ENCODE data around the gene ZDHHC8.
A peak's percentile ranks its signal among the peaks of the same experiment; 100 is the strongest.
"Not testable (repeated sequence)": the region's sequence is repeated elsewhere in the genome, so short reads cannot be mapped to it uniquely, and the experiment has no call there.

Gene ZDHHC8

DNA sequence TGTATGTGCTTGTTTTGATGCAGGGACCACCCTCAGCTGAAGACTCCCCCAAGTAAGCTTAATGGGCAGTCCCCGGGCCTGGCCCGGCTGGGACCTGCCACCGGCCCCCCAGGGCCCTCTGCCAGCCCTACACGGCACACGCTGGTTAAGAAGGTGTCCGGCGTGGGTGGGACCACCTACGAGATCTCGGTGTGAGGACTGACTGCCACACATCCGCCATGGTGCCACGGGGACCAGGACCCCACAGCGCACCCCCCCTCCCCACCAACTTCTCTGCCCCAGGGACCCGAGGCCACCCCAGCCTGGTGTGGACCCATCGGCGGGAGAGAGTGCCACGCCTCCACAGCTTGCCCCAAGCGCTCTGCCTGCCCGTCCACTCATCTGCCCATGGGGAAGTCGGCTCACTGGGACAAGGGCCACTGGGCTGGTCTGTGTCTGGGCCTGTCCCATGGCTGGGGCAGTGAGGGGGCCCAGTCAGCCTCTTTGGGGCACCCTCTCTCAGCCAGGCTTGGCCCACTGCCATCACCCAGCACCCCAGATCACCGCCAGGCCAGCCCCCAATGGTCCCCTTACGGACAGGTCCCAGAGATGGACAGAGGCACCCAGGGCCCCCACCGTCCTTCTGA lies 13.7 kb downstream of the ZDHHC8 start:
- DNase-seq: no peak

DNA sequence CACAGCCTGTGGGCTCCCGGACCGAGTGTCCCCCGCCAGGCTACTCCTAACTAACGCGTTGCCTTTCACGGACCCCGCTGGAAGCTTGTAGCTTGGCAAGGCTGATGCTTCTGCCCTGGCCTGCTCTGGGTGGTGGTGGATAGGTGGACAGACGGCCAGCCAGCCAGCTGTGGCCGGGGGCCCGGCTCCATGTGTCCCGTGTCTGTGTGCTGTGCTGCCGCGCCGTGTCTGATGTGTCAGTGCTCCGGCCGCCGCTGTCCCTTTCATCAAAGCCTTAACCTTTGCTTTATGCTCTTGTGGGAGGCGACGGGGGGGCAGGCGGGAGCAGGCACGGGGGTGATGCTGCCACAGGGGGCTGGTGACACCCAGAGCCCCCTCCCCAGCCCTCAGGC lies 14.2 kb downstream of the ZDHHC8 start:
- DNase-seq: no peak

DNA sequence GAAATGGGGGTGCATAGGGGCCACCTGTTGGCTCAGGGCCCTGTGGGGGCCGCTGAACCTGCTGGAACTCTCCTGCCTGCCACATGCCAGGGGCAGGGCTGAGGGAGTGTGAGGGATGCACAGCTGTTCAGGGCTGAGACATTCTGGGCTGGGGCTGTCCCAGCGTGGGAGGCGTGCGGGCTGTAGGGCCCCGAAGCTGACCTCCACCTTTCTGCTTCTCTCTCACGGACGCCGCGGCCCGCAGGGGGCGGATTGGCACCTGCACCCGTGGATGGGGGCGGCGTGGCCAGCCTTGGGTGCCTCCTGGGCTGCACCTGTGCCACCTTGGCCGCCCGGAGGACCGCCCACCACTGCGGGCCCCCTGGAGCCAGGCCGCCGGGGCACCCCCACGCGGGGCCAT lies 15.2 kb downstream of the ZDHHC8 start:
- no peak for DNase-seq

DNA sequence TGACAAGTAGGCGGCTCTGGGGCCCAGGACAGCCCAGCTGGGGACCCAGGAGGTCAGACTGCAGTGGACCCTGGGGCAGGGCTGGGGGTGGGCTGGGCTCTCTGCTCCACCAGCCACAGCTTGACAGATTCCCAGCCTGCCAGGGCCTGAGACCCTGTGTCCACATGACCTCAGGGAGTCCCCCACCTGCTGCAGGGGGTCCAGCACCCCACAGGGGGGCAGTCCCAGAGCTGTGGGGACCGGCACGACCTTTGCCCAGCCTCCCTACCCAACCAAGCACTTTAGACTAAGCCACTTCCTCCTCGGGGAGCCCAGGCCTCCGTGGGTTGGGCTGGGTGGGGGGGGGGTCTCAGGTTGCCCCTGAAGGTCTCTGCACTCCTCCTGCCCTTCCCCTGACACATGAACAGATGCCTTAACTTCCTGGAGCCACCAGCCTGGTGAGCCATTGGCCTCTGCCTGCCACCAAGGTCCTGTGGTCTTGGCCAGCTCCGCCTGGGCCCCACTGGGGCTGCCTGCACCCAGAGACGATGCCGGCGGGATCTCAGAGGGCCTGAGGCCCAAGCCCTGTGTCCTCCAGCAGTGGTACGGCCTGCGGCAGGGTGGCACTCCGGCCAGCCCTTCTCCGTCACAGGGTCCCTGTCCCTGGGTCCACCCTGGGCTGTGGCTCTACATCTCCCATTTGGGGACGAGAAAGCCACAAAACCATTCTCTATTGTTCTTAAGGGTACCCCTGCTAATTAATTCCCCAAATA lies 15.8 kb downstream of the ZDHHC8 start:
- no peak for DNase-seq

DNA sequence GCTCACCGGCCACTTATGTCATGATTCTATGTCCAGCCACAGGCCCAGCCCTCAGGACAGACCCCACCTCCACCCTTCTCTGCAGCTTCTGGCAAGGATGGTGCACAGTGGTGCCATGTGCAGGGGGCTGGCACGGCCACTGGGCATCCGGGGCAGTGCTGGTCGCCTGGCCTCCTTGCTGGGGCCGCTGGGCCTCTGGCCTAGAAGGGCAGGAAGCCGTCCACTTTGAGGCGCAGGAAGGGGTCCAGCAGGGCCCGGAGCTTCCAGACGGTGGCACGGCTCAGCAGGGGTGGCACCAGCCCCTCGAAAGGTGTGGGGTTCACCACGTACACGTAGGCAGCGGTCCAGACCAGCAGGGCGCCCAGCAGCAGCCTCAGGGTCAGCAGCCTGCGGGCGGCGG lies 16.8 kb downstream of the ZDHHC8 start:
- DNase-seq: no peak

DNA sequence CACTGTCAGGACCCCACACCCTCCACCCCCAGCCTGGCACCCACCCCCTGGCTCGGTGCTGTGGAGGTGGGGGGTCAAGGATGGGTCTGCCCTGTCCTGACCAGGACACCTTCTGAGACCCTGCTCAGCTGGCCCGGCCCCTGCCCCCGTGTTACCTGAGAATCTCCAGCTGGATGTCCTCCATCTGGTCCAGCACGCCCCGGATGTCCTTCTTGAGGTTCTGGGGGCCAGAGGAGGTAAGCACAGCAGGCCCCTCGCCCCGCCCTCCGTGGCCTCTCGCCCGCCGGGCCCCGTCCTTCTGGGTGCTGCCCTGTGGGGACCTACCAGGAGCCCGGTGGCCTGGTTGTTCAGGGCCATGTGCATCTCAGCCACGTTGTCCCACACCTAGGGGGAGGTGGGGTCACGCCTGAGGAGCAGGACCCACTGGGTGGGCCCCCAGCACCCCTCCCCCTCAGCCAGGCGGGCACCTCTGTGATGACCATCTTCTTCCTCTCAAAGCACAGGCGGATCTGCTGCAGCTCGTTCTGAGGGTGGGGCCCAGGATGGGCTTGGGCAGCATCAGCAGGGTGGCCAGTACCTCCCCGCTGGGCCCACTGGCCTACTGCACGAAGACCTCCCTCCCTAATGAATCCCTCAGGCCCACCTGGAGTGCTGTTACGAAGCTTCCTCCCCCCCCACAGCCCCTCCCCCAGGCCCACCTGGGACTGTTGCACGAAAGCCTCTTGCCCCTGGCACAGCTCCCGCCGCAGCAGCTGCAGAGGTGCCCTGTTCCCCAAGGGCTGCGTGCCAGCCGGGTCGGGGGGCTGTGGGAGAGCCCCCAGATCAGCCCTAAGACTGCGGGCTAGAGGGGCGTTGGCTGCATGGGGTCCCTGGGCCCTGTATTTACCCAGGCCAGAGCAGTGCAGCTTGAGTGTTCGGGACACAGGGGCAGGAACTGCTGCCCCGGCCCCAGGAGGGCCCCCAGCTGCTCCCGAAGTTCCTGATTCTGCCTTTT lies 17.9 kb downstream of the ZDHHC8 start:
- no peak for DNase-seq

DNA sequence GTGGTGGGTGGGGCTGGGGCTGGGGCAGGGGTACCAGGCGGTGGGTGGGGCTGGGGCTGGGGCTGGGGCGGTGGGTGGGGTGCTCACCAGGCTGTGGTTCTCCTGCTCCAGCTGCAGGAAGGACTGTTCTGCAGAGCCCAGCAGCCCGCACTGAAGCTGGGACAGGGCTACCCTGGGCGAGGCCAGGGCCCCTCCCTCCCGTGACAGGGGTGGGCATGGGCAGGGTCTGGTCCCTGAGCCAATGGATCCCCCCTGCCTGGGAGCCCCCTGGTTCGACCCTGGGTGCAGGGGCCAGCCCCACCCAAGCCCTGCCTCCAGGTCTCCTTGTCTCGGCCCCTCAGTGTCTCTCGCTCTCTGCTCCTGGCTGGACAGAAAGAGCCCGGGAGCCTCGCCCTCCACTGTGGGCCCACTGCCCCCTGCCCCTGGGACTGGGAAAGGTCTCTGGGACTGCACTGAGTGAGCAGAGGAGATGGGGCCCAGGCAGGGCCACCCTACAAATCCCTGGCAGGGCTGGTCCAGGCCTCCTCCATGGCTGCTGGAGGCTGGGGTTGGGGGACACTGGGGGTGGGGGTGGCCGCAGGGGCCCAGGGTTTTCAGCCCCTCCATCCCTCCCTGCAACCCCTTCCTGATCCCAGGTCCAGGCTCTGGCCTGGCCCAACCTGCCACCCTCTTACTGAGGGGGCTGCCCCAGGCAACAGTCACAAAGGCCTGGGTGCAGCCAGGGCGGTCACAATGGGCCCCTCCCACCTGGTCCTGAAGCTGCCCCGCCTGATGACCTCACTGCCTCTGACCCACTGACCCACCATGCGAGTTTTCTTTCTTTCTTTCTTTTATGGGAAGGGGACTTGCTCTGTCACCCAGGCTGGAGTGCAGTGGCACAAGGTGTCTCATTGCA lies 19.0 kb downstream of the ZDHHC8 start, which contains the start of gene CCDC188:
Gene CCDC188 (minus strand): TSS at position 675 of the 895 bp plus-strand sequence. CDS start 69 bp downstream, at position 606.
- no peak for DNase-seq

DNA sequence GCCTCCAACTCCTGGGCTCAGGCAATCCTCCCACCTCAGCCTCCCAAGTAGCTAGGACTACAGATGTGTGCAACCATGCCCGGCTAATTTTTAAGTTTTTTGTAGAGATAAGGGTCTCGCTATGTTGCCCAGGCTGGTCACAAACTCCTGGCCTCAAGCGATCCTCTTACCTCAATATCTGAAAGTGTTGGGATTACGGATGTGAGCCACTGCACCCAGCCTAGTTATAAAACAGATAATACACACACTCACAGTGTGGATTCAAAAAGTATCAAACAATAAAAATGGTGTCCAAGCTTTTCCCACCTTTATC lies 19.6 kb downstream of the ZDHHC8 start:
- DNase-seq: no peak

DNA sequence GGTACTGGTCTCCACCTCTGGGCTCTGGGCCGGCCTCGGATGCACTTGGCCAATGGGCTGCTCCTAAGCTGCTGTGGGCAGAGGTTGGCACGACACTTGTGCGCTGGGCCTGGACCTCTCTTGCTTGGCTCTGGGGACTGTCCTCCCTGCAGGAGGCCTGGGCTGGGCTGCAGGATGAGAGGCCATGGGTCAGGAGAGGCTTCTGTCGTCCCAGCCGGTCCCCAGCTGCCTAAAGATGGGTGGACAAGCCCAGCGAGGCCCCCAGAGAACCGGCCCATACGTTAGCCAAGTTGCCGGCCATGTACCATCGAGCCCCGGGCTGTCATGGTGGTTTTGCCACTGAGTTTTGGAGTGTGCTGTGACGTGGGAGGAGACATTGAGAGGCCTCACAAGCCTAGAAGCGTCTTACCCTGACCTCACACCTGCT lies 20.9 kb downstream of the ZDHHC8 start:
- no peak for DNase-seq

DNA sequence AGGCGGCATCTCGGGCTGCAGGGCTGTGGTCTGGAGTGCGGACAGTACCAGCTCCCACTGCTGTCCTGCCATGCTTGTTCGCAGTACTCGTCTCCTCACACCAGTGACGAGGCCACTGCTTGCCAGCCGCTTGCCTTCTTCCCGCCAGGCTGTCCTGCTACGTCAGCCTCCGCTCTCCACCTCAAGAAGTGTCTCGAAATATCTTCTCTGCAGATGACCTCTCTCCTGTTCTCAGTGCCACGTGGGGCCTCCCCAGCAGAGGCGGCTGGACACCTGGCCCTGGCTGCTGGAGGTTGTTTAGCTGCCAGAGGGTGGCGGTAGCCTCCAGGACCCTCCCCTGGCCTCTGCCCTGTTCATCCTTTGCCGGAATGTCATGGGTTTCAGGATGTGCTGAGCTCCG lies 22.3 kb downstream of the ZDHHC8 start:
- no peak for DNase-seq

DNA sequence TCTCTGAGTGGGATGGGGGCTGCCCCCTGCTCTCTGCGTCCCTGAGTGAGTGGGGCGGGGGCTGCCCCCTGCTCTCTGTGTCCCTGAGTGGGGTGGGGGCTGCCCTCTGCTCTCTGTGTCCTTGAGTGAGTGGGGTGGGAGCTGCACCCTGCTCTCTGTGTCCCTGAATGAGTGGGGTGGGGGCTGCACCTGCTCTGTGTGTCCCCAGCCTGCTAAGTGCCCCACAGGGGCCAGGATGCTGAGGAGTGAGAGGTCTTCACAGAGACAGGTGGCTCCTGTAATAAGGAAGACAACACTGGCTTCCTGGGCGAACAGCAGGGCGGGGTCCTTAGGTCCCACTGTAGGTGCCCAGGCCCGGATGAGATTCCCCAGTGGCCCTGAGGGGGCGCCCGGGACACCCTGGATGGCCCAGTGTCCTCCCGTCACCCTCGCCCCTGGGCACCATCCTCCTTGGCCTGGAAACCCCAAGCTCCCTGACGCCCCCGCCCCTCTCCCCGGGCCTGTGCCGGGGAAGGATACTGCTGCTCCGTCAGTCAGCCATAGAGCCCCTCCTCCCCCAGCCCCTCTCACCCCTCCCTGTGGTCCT lies 23.1 kb downstream of the ZDHHC8 start:
- DNase-seq: peak; percentile 9

DNA sequence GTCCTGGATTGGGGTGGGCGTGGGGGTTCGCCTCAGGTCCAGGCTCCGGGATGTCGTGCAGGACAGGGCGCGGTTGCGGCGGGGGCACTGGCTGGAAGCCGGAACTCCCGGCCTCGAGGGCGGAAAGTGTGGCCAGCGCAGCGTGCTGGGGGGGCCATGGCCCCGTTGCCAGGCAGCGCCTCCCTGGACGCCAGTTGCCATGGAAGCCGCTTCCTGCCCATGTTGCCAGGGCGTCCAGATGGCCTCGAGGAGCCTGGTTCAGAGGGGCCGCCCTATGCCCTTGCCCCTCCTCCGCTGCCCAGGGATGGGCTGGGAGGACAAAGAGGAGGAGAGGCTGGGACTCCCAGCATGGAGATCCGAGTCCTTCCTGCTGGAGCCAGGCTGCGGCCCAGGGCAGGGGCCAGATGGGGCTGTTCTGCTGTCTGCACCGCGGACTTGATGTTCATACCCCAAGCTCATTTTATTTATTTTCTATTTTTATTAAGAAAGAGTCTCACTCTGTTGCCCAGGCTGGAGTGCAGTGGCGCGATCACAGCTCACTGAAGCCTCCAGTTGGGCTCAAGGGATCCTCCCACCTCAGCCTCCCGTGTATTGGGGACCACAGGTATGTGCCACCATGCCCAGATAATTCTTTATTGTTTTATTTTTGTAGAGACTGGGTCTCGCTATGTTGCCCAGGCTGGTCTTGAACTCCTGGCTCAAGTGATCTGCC lies 23.9 kb downstream of the ZDHHC8 start:
- DNase-seq: peak; percentile 62

DNA sequence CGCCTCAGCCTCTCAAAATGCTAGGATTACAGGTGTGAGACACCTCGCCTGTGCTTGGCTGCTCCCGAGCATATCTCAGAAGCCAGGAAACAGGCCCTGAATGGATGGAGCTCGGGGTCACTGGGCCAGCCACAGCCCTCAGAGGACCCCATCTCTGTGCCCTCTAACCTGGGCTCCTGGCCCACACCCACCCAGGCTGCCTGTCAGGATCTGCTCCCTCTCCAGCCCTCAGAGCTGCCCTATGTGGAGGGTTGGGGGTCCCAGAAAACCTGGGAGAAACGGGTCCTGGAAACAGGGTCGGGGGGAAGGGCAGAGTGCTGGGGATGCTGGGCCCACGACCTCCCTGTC lies 24.4 kb downstream of the ZDHHC8 start:
- DNase-seq: no peak

DNA sequence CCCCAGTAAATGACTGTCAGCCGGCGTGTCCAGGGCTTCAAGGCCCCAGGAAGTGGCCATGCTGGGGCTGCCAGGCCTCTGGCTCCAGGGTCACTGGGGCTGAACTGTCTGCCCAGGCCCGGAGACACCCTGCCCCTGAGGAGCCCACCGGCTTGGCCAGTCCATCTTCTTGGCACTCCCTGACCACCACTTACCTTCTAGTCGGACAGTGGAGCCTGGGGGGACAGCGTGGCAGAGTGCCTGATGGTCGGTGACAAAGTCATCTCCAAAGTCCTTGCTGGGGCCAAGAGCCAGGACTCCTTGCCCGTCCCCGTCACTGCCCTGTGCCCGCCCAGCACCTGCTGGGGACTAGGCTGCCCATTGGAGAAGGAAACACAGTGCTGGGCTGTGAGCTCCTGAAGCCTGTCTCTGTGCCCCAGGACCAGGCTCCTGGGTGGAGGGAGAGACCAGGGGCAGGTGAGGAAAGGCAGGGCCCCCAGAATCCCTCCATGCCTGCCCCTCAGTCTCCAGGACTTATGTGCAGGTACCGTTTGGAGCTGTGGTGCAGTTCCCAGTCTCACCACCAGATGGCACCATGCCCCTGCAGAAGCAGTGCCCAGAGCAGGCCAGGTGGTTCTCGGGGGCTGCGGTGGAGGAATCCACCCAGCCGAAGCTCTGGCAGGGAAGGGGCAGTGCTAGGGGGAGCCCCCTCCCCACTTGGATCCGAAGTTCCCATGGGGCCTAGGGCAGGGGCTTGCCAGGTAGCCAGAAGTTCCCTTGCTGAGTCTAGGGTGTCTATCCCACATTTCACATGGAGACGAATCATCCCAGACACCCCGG lies 25.2 kb downstream of the ZDHHC8 start:
- DNase-seq: peak; percentile 70

DNA sequence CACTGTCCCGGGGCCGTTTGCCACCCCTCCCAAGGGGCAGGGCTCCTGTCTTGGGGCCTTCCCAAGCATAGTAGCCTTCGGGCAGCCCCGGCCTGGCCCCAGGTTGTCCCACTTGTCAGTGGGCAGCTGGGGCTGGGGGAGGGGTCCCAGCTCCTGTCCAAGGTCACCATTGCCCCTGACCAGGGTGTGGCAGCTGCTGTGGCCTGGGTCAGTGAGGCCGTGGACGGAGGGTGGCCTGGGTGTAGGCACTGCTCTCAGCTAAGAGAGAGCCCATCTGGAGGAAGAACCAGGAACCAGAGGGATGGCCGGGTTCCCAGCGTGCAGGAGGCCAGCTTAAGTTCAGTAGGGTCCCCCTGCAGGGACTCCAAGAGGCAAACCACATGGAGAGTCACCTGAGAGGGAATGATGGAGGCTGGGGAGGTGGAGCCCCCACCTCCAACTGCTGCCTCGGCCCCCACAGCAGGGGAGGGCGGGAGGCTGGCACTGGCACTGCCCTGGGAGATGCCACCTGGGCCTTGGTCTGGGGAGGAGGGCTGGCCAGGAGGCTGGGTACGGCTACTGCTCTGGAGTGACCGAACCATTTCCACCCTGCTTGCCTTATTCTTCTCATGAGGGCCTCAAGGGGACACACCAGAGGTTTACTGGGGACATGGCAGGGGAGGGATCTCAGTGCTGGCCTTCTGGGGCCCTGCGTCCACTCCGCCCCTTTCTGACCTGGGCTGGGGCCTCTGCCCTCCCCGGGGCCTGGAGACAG lies 26.0 kb downstream of the ZDHHC8 start:
- no peak for DNase-seq

DNA sequence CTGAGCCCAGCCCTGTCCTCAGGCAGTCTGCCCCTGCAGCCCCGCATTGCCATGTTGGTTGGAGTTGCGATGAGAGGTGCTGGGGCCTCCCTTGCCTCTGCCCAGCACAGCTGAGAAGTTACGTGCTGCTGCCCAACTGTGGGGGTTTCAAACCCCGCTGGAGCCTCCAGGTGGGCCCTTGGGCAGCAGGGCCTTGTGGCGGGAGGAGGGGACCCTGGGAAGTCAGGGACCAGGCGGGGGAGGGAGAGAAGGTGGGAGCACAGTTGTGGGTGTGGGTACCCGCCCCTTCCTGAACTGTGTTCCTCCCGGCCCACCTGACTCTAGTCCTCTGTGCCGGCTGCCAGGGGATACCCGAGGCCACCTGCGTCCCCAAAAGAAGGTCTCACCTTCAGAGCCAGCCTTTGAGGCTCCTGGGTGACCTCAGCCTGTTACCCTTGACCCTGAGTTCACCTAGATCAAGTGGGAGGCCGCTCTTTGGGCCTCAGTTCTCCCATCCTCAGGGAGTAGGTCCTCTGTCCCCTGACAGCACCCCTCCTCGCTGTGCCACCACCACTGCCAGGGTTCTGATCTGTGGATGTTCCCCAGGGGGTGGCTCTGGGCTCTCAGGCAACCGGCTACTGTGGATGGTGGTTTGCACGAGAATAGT lies 26.9 kb downstream of the ZDHHC8 start:
- DNase-seq: no peak

DNA sequence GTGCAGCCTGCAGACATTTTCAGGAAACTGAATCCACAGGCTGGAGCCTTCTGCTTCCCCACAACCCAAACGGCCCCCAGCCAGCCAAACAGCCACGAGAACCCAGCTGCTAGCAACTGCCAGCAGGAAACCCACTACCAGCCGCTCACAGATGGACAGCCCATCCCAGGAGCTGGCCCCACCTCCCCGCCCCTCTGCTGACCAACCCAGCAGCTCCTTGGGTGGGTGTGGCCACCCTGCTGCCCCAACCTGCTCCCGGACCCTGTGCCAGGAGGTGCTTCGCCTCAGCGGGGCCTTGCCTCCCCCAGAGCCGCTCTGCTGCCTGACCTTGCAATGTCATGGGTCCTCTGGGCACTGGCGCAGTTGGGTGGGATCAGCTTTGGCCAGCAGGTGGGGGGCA lies 27.5 kb downstream of the ZDHHC8 start:
- DNase-seq: no peak

DNA sequence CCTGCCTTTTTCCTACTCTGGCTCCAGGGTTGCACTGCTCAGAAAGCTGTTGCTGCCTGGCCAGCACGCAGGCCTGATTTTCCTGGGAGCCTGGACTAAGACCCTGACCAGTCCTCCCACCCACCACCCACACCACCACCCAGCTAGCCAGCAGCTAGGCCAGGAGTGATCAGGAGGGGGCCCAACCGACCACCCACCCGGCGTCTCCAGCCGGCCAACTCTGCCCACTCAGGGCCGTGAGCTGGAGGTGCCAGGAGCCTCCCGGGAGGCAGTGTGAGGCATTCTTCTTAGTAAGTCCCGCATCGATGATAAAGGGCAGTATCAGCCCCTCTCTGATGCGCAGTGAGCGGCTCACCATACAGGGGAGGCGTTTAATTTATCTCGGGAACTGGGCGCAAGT lies 27.9 kb downstream of the ZDHHC8 start:
- not testable (repeated sequence) for DNase-seq

DNA sequence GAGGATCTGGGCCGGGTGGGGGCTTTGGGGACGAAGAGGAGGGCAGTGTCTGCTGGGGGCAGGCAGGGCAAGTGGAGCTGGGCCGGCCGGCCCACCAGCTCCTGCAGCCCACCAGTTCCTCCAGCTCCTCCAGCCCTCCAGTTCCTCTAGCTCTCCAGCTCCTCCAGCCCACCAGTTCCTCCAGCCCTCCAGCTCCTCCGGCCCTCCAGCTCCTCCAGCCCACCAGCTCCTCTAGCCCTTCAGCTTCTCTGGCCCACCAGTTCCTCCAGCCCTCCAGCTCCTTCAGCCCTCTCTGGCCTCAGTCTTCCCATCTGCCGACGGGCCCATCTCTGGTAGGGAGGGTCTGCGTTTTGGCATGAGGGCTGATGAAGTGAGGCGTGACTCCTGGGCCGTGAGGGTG lies 28.4 kb downstream of the ZDHHC8 start:
- DNase-seq: no peak
